Spleen (tissue), 7 donors: ENCODE measurements around the gene RAD23A.

Experiments used
- CTCF ChIP-seq, 11 experiments: fragments of 200-600 bp in 7 of 11; fragments of 450-650 bp in 4 of 11; sonication (generic) in 4 of 11; IDR thresholded peaks in 8 of 11; conservative IDR thresholded peaks in 3 of 11; 1 replicate in 7 of 11; 2 replicates in 4 of 11; pipeline versions ENCODE4 v1.4.0 to v1.8.0; 2016 to 2021; ENCODE audit warnings: antibody characterized with exemption in 11 of 11, inconsistent platforms in 4 of 11, mild to moderate bottlenecking in 1 of 11
- POLR2A ChIP-seq, 3 donors: fragments of 450-650 bp; IDR thresholded peaks; one replicate each; pipeline ENCODE4 v1.5.1; 2017; ENCODE audit warnings: antibody characterized with exemption in 3 of 3, mild to moderate bottlenecking in 1 of 3
- donor health status: DM: no; HTN: no; CAD: no; lungs with moderate emphysema.
- donor health status: DM: no; HTN: no; CAD: no.
- donor health status: DM: no; HTN: no; CAD: no.

- TF ChIP-seq CTCF (IDR thresholded peaks at IDR 0.05 in 8 of 11, conservative IDR thresholded peaks at IDR 0.05 in 3 of 11) = no peak
- no peak for TF ChIP-seq POLR2A (IDR thresholded peaks at IDR 0.05)
Measured at GRCh38 chr19:12992729-12993128, 47.1 kb downstream of the RAD23A start.
